ENCODE data around the gene KCNN3.

- TF ChIP-seq, protein P1, sequence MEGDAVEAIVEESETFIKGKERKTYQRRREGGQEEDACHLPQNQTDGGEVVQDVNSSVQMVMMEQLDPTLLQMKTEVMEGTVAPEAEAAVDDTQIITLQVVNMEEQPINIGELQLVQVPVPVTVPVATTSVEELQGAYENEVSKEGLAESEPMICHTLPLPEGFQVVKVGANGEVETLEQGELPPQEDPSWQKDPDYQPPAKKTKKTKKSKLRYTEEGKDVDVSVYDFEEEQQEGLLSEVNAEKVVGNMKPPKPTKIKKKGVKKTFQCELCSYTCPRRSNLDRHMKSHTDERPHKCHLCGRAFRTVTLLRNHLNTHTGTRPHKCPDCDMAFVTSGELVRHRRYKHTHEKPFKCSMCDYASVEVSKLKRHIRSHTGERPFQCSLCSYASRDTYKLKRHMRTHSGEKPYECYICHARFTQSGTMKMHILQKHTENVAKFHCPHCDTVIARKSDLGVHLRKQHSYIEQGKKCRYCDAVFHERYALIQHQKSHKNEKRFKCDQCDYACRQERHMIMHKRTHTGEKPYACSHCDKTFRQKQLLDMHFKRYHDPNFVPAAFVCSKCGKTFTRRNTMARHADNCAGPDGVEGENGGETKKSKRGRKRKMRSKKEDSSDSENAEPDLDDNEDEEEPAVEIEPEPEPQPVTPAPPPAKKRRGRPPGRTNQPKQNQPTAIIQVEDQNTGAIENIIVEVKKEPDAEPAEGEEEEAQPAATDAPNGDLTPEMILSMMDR (IDR thresholded peaks at IDR 0.05; ENCODE audit: low read length) = no peak
- TF ChIP-seq EZH2 (optimal IDR thresholded peaks at IDR 0.05; ENCODE audit: low read depth, low read length) (no peak), EZH2phosphoT487 (IDR thresholded peaks at IDR 0.05; ENCODE audit: low read length) (no peak)
These were observed 16.4 kb upstream of the KCNN3 start for GRCh38 chr1:154886281-154887015.
